Rectal smooth muscle tissue (tissue), 1 donor: ENCODE data around the gene MSTO1.
"Not testable (repeated sequence)": the region's sequence is repeated elsewhere in the genome, so short reads cannot be mapped to it uniquely, and the experiment has no call there.

Experiments
- H3K27ac ChIP-seq: one replicate; pipeline ENCODE4 v1.7.0; 2013; ENCODE audit warnings: low read depth, low read length, inconsistent platforms
- H3K27me3 ChIP-seq: one replicate; pipeline ENCODE4 v1.7.0; 2013; ENCODE audit warnings: low read length; ENCODE audit not compliant: control insufficient read depth, insufficient read depth
- H3K36me3 ChIP-seq: one replicate; pipeline ENCODE4 v1.7.0; 2013; ENCODE audit warnings: low read length; ENCODE audit not compliant: control insufficient read depth, insufficient read depth
- H3K4me1 ChIP-seq: one replicate; pipeline ENCODE4 v1.7.0; 2013; ENCODE audit warnings: low read length; ENCODE audit not compliant: control insufficient read depth, insufficient read depth
- H3K4me3 ChIP-seq: one replicate; pipeline ENCODE4 v1.7.0; 2013; ENCODE audit warnings: low read length
- H3K9ac ChIP-seq: one replicate; pipeline ENCODE4 v1.7.0; 2013; ENCODE audit warnings: low read length

MSTO1 gene

DNA sequence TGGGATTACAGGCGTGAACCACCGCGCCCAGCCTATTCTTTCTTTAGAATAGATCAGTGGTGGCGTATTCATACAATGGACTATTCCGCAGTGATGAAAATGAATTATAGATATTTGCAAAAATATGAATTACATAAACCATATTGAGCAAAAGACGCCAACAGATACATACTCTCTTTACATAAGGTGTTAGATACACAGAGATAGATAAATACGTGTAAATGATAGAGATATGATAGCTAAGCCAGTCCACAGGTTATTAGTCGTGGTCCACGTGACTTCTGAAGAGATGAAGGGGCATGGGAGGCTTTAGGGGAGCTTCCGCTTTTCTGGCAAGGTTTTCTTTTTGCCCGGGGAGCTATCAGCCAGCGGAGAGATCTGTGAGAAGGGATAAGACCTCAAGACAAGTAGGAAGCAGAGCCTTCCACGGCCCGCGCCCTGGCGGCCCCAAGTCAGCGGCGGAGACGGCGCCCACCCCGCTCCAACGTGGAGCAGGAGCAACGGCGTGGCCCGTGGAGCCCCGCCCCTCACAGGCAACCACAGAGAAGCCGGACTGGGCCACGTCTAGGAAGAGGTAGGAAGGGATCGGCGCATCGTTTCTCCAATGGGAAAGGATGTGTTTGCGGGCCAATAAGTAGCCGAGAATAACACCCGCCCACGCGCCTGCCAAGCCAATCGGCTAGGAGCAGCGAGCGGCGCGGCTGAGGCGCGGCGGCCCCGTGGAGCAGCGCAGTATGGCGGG lies at the start of gene MSTO1:
TSS of gene MSTO1 (plus strand) at position 704 of the 742 bp plus-strand sequence. CDS start at position 735, 31 bp downstream.
- no peaks in the 10 kb centered on the region for H3K4me1 ChIP-seq
- peak within 1 kb of the TSS; percentile 15 for H3K27ac ChIP-seq
- peak within 1 kb of the TSS; percentile 1 for H3K9ac ChIP-seq

GRCh38 chr1:155561779-155562580 lies 48.0 kb upstream of the MSTO1 start:
- peak overlapping the region; percentile 100 for H3K27ac ChIP-seq
- H3K9ac ChIP-seq = peak overlapping the region; percentile 93
- peaks cover 15% of the 10 kb centered on the region for H3K4me1 ChIP-seq
- H3K4me3 ChIP-seq = peak overlapping the region; percentile 97
- not testable (repeated sequence) for H3K36me3 ChIP-seq, H3K27me3 ChIP-seq

More for the DNA sequence above, at the start of gene MSTO1:
- Histone ChIP-seq H3K4me3 (peak within 1 kb of the TSS; percentile 73), H3K36me3 (peaks cover 2% of the 10 kb centered on the region), H3K27me3 (no peaks in the 10 kb centered on the region)

GRCh38 chr1:155562581-155563376 lies 47.2 kb upstream of the MSTO1 start, which contains the start of gene ASH1L:
Gene ASH1L (minus strand): TSS chr1:155562803. CDS start chr1:155521519, 41,284 bp downstream.
- Histone ChIP-seq H3K27ac (peak within 1 kb of the TSS; percentile 100), H3K9ac (peak within 1 kb of the TSS; percentile 97), H3K36me3 (no peaks in the 10 kb centered on the region), H3K4me3 (peak within 1 kb of the TSS; percentile 97), H3K27me3 (no peaks in the 10 kb centered on the region), H3K4me1 (peaks cover 15% of the 10 kb centered on the region)

GRCh38 chr1:155563377-155564022 lies 46.5 kb upstream of the MSTO1 start:
- H3K27ac ChIP-seq = peak overlapping the region; percentile 100
- peak overlapping the region; percentile 97 for H3K9ac ChIP-seq
- H3K36me3 ChIP-seq, H3K27me3 ChIP-seq: not testable (repeated sequence)
- H3K4me1 ChIP-seq = peaks cover 15% of the 10 kb centered on the region
- peak overlapping the region; percentile 97 for H3K4me3 ChIP-seq

GRCh38 chr1:155569988-155570592 lies 39.9 kb upstream of the MSTO1 start:
- no peaks in the 10 kb centered on the region for H3K4me1 ChIP-seq
- H3K27ac ChIP-seq = no peak overlapping the region
- H3K4me3 ChIP-seq = no peak overlapping the region
- H3K27me3 ChIP-seq = no peaks in the 10 kb centered on the region
- H3K36me3 ChIP-seq = no peaks in the 10 kb centered on the region
- H3K9ac ChIP-seq = no peak overlapping the region

- no peaks in the 10 kb centered on the region for H3K36me3 ChIP-seq
- H3K27ac ChIP-seq = no peak overlapping the region
- no peaks in the 10 kb centered on the region for H3K27me3 ChIP-seq
- no peak overlapping the region for H3K4me3 ChIP-seq
- H3K9ac ChIP-seq = no peak overlapping the region
- H3K4me1 ChIP-seq = no peaks in the 10 kb centered on the region
Observed at GRCh38 chr1:155570593-155570990, 39.4 kb upstream of the MSTO1 start.

- H3K4me1 ChIP-seq = no peaks in the 10 kb centered on the region
- H3K4me3 ChIP-seq = no peak overlapping the region
- no peaks in the 10 kb centered on the region for H3K36me3 ChIP-seq
- H3K27me3 ChIP-seq = no peaks in the 10 kb centered on the region
- H3K27ac ChIP-seq = no peak overlapping the region
- no peak overlapping the region for H3K9ac ChIP-seq
Observed at GRCh38 chr1:155574077-155574476, 35.9 kb upstream of the MSTO1 start.

GRCh38 chr1:155575608-155576007 lies 34.4 kb upstream of the MSTO1 start:
- H3K4me3 ChIP-seq, H3K9ac ChIP-seq, H3K36me3 ChIP-seq, H3K27ac ChIP-seq, H3K27me3 ChIP-seq, H3K4me1 ChIP-seq: not testable (repeated sequence)

DNA sequence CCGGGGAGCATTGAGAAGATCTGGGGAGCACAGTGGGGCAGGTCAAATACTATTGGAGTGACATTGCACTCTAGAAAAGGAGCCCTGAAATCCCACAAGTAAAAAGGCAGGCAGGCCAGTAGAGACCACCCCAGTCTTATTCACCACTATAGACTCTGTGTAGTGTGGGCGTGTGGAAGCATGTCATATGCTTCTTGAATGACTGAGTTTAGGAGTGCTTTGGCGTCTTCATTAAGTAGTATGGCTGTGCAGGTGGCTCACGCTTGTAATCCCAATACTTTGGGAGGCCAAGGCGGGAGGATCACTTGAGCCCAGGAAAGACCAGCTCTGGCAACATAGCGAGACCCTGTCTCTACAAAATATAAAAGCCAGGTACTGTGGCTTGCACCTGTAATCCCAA lies 26.2 kb upstream of the MSTO1 start:
- not testable (repeated sequence) for H3K9ac ChIP-seq, H3K27ac ChIP-seq

DNA sequence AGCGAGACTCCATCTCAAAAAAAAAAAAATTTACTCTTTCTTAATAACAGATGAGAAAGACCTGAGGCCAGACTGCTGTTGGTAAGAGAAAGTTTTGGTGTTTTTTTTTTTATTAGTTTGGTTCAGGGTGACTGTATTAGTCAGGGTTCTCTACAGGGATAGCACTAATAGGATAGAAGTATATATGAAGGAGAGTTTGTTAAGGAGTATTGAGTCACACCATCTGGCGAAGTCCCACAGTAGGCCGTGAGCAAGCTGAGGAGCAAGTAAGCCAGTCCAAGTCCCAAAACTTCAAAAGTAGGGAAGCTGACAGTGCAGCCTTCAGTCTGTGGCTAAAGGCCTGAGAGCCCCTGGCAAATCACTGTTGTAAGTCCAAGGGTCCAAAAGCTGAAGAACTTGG lies 20.7 kb upstream of the MSTO1 start:
- not testable (repeated sequence) for H3K36me3 ChIP-seq, H3K27ac ChIP-seq, H3K4me3 ChIP-seq, H3K9ac ChIP-seq, H3K27me3 ChIP-seq, H3K4me1 ChIP-seq

More for the DNA sequence above, 26.2 kb upstream of the MSTO1 start:
- H3K4me1 ChIP-seq, H3K36me3 ChIP-seq, H3K27me3 ChIP-seq, H3K4me3 ChIP-seq: not testable (repeated sequence)

DNA sequence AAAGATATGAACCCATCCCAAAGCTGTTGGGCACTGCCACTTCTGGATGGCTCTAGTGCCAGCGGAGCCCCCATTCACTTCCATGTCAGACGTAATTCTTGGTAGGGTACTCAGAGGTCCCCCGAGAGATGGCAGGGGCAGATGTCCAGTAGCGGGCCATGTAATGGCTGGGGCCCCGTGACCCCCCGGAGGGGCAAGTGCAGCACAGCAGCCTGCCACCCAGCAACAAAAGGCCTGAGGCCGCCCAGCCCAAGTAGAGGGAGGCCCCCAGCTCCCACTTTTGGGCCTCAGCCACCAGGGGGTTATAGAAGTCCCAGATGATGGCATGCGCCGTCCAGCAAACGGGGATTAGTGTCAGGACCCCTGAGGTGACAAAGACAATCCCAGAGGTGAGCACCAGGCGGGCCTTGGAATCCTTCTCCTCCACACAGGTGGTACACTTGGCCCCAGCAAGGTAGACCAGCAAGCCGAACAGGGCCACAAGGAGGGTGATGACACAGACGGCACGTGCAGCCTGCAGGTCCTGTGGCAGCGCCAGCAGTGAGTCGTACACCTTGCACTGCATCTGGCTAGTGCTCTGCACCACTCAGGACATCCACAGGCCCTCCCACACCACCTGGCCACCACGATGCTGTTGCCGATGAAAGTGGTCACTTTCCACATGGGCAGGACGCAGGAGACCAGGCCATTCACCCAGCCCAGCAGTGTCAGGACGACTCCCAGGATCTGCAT lies 19.3 kb upstream of the MSTO1 start:
- not testable (repeated sequence) for H3K4me3 ChIP-seq, H3K36me3 ChIP-seq, H3K4me1 ChIP-seq, H3K27ac ChIP-seq, H3K27me3 ChIP-seq, H3K9ac ChIP-seq
